Right renal cortex interstitium (tissue), 3 donors: ENCODE data around the gene SIRT4. TPM values are rescaled to one million over a fixed set of nuclear protein-coding genes. Genes with fewer than 3 reads are reported as not detected.

Source experiments
- polyA plus RNA-seq, 3 donors: library from polyadenylated mRNA; unstranded; fragments of 120-200 nt; gene quantifications; one replicate each; pipeline ENCODE4 v1.2.1, GENCODE V29; 2013; ENCODE audit not compliant: insufficient read length in 3 of 3

SIRT4 gene
- polyA plus RNA-seq, 3 donors = 4.2 to 5.8 (median 5.2) TPM

Other genes with a start within 250 kb of the SIRT4 start
- 10 to 100 TPM; 34.4 to 39.8 (median 39.3) TPM for gene RAB35, start 185.6 kb upstream of the SIRT4 start, polyA plus RNA-seq
- gene GCN1, start 107.6 kb upstream of the SIRT4 start, polyA plus RNA-seq = 10 to 100 TPM; 46.9 to 52.5 (median 50.7) TPM
- gene RPLP0, start 101.2 kb upstream of the SIRT4 start, polyA plus RNA-seq = 1,000 to 10,000 TPM; 2,811 to 3,069 (median 3,025) TPM
- 10 to 100 TPM; 52.8 to 58.9 (median 56.8) TPM for gene PXN, start 36.6 kb upstream of the SIRT4 start, polyA plus RNA-seq
- not detected for gene RNU4-2, start 10.4 kb upstream of the SIRT4 start, polyA plus RNA-seq
- gene RNU4-1, start 9.1 kb upstream of the SIRT4 start, polyA plus RNA-seq = not detected
- gene PLA2G1B, start 25.5 kb downstream of the SIRT4 start, polyA plus RNA-seq = under 1 TPM; 0.31 to 0.49 (median 0.40) TPM
- gene MSI1, start 66.8 kb downstream of the SIRT4 start, polyA plus RNA-seq = 10 to 100 TPM; 15.5 to 18.3 (median 15.8) TPM
- 100 to 1,000 TPM; 293 to 339 (median 323) TPM for gene COX6A1, start 135.8 kb downstream of the SIRT4 start, polyA plus RNA-seq
- gene TRIAP1, start 144.1 kb downstream of the SIRT4 start, polyA plus RNA-seq = 10 to 100 TPM; 45.7 to 50.4 (median 49.2) TPM
- gene GATC, start 144.1 kb downstream of the SIRT4 start, polyA plus RNA-seq = 10 to 100 TPM; 32.7 to 34.3 (median 33.9) TPM
- 100 to 1,000 TPM; 204 to 236 (median 228) TPM for gene SRSF9, start 167.4 kb downstream of the SIRT4 start, polyA plus RNA-seq
- 100 to 1,000 TPM; 480 to 578 (median 536) TPM for gene DYNLL1, start 193.8 kb downstream of the SIRT4 start, polyA plus RNA-seq
- gene COQ5, start 226.8 kb downstream of the SIRT4 start, polyA plus RNA-seq = 10 to 100 TPM; 65.0 to 75.4 (median 68.3) TPM
- gene RNF10, start 232.0 kb downstream of the SIRT4 start, polyA plus RNA-seq = 100 to 1,000 TPM; 237 to 303 (median 280) TPM